ENCODE results near the gene MEG3.

MEG3 gene

DNA sequence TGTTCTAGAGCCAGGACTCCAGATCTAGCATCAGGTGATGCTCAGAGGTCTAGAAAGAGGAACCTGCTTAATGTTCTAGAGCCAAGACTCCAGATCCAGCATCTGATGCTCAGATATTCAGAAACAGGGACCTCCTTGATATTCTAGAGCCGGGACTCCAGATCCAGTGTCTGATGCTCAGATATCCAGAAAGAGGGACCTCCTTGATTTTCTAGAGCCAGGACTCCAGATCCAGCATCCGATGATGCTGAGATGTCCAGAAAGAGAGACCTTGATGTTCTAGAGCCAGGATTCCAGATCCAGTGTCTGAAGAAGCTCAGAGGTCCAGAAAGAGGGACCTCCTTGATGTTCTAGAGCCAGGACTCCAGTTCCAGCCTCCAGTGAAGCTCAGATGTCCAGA lies 36.9 kb downstream of the MEG3 start:
- TF ChIP-seq, protein P1, sequence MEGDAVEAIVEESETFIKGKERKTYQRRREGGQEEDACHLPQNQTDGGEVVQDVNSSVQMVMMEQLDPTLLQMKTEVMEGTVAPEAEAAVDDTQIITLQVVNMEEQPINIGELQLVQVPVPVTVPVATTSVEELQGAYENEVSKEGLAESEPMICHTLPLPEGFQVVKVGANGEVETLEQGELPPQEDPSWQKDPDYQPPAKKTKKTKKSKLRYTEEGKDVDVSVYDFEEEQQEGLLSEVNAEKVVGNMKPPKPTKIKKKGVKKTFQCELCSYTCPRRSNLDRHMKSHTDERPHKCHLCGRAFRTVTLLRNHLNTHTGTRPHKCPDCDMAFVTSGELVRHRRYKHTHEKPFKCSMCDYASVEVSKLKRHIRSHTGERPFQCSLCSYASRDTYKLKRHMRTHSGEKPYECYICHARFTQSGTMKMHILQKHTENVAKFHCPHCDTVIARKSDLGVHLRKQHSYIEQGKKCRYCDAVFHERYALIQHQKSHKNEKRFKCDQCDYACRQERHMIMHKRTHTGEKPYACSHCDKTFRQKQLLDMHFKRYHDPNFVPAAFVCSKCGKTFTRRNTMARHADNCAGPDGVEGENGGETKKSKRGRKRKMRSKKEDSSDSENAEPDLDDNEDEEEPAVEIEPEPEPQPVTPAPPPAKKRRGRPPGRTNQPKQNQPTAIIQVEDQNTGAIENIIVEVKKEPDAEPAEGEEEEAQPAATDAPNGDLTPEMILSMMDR (IDR thresholded peaks at IDR 0.05; ENCODE audit: borderline replicate concordance, control extremely low read depth, extremely low read depth, insufficient read depth, missing control alignments) = no peak
- in situ Hi-C loops (cut with MboI; ENCODE audit: low sequenced_read_pairs, unreplicated experiment) = no loop called here
- DNase-seq (ENCODE audit: low spot score) = no peak

- no peak for DNase-seq (ENCODE audit: low spot score)
- in situ Hi-C loops (cut with MboI; ENCODE audit: low sequenced_read_pairs, unreplicated experiment) = no loop called here
- TF ChIP-seq, protein P1 (IDR thresholded peaks at IDR 0.05; ENCODE audit: borderline replicate concordance, control extremely low read depth, extremely low read depth, insufficient read depth, missing control alignments) = no peak
Observed at GRCh38 chr14:100864206-100864605, 38.3 kb downstream of the MEG3 start.

DNA sequence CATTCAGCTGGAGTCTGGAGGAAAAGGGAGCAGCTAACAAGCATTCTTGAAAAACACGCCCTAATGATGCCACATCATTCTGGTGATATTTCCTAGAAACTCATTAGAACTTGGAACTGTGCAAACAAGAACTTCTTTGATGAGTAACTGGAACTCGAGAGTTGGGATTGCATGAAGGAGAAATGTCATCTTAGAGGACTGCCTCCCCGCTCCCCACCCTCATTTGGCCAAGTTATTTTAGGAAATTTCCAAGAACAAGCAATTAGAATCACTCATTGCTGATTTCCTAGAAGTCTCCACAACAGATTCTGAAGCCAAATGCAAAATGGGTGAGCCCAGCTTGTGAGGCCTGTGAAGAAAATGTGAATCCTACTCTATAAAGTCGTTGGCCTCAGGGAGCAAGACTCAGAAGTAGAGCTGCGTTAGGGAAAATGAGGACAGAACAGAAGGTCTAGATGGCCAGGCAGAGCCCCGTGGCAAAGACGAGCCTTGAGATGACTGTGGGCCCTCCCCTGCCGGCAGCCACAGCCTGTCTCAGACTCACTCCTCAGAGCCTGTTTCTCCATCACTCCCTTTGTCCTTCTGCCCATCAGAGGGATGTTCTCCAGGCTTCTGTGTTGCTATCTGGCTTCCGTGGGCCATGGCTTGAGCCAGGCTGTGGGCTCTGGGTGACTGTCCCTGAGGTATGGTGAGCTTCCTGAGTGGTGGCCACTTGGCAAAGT lies 39.2 kb downstream of the MEG3 start:
- in situ Hi-C loops (cut with MboI; ENCODE audit: low sequenced_read_pairs, unreplicated experiment) = no loop called here
- TF ChIP-seq, protein P1 (IDR thresholded peaks at IDR 0.05; ENCODE audit: borderline replicate concordance, control extremely low read depth, extremely low read depth, insufficient read depth, missing control alignments) = no peak
- no peak for DNase-seq (ENCODE audit: low spot score)

GRCh38 chr14:100865682-100866591 lies 40.0 kb downstream of the MEG3 start:
- no peak for DNase-seq (ENCODE audit: low spot score)
- in situ Hi-C loops (cut with MboI; ENCODE audit: low sequenced_read_pairs, unreplicated experiment) = no loop called here
- TF ChIP-seq, protein P1 (IDR thresholded peaks at IDR 0.05; ENCODE audit: borderline replicate concordance, control extremely low read depth, extremely low read depth, insufficient read depth, missing control alignments) = no peak

- in situ Hi-C loops (cut with MboI; ENCODE audit: low sequenced_read_pairs, unreplicated experiment) = no loop called here
- TF ChIP-seq, protein P1 (IDR thresholded peaks at IDR 0.05; ENCODE audit: borderline replicate concordance, control extremely low read depth, extremely low read depth, insufficient read depth, missing control alignments) = no peak
- no peak for DNase-seq (ENCODE audit: low spot score)
Observed at GRCh38 chr14:100866666-100867630, 41.0 kb downstream of the MEG3 start.

Measured in GM13976 (cell line).